Measurements from ENCODE around the gene AKIRIN2.
"Not testable (repeated sequence)": the region's sequence is repeated elsewhere in the genome, so short reads cannot be mapped to it uniquely, and the experiment has no call there.

The AKIRIN2 gene

DNA sequence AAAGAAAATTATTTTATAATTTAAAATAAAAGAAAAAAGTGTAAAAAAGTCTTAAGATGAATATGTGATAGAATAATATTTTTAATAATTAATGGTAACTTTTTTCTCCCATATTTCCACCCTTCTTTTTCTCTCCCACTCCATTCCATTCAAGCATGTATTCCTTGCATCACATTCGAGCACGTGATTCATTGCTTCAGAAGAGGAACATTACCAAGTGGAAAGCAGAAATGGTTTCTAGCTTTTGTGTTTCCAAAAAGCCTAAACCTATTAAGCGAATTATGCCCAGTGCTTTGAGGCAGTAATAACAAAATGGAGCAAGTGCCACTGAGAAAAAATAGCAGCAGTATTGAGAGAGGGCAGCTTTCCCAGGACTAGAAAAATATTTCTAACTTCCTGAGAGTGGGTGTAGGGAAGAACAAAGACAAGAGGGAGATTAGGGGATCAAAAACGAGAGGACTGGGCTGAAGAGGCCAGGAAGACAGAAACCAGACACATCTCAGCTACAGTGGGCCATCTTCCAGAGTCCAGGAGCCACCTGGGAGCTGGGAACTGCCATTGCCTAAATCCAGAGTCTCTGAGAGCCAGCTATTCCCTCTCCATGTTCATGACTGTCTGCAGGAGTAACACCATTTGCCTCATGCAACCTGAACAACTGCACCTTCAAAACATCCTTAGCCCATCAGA is 15.0 kb upstream of the AKIRIN2 start:
- no peak for DNase-seq

DNA sequence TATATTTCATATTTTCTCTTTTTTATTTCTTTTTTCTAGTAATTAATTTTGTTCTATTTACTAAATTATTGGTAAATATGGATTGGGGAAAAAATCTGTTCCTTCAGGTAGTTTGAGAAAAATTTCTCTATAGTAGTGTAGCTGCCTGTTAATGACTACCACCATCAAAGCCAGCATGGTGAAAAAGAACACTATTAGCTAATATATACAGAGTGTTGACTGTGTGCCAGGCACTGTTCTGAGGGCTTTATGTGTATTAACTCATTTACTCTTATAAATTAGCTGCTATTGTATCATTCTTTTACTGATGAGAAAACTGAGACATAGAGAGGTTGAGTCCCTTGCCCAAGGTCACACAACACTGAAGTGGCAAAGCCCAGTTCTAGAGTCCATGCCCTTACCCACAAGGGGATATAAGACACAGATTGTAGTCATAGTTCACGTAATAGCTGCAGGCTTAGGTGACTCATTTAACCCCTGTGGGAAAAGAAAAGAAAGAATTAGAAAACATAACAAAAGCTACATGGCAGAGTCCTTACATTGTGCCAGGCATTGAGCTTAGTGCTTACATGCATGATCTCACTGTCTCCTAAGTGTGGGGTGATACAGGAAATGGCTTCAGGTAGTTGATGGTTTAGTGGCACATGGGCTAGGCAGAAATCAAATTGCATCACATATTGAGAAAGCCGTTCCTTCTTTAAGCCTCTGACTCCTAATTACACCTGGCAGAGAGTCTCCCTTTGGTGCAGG is 12.2 kb upstream of the AKIRIN2 start:
- DNase-seq: no peak

DNA sequence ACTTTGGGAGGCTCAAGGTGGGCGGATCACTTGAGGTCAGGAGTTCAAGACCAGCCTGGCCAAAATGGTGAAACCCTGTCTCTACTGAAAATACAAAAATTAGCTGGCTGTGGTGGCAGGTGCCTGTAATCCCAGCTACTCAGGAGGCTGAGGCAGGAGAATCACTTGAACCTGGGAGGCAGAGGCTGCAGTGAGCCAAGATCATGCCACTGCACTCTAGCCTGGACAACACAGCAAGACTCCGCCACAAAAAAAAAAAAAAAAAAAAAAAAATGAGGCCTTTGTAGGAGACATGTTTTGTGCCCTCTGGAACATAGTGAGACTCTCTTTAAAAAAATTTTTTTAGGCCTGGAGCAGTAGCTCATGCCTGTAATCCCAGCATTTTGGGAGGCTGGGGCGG is 10.7 kb upstream of the AKIRIN2 start:
- not testable (repeated sequence) for DNase-seq

DNA sequence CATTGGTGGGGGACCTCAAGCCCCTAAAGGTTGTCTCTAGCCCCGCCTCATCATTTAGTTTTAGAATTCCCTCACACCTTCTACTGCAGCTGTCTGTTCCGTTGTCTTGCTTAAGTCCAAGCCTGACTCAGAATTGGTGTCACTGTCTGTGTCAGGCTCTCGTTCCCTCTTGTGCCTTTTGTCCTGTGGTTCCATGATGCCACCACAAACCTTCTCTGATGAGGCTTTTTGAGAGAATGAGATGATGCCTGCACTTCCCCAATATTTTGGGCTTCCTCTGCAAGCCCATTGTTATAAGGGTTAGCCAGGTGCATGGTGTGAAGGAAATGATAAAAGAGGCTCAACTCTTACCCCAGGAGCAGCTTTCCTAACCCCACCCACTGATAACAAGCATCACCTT is 8.1 kb upstream of the AKIRIN2 start:
- DNase-seq: no peak

DNA sequence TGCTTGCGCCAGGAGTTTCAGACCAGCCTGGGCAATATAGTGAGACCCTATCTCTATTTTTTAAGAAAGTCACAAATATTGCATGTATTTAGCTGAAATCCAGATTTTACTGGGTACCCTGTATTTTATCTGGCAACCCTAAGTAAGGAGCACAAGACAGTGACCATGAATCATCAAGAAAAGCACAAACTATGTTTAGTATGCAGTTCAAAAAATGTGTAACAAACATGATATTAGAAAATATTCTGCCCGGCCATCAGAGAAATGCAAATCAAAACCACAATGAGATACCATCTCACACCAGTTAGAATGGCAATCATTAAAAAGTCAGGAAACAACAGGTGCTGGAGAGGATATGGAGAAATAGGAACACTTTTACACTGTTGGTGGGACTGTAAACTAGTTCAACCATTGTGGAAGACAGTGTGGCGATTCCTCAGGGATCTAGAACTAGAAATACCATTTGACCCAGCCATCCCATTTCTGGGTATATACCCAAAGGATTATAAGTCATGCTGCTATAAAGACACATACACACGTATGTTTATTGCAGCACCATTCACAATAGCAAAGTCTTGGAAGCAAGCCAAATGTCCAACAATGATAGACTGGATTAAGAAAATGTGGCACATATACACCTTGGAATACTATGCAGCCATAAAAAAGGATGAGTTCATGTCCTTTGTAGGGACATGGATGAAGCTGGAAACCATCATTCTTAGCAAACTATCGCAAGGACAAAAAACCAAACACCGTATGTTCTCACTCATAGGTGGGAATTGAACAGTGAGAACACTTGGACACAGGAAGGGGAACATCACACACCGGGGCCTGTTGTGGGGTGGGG is 6.8 kb upstream of the AKIRIN2 start:
- DNase-seq: not testable (repeated sequence)

DNA sequence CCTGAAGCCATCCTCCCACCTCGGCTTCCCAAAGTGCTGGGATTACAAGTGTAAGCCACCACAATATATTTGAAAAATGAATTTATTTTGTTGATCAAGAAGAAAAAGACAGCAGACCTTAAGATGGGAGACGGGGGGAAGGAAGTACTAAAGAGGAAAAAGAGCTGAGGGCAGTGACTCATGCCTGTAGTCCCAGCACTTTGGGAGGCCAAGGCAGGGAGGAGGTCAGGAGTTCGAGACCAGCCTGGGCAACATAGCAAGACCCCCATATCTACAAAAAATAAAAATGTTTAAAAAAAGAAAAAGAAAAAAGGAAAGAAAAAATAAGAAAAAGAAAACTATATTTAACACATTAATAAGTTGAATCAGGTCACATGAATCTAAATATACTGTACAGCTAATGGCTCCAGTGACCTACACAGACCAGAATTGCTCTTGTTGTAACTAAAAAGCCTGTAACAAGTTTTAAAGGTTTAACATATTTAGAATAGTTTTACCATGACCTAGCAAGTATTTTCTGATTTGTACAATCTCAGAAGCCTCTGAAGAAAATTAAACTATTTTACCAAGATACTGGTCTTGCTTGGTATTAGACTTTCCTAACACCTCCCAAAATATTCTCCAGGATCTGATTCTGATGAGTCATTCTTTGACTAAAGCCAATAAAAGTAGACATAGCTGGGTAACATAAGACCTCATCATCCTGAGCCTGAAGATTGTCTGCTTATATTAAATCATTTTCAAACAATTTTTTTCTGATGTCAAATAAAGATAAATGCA is 4.3 kb upstream of the AKIRIN2 start:
- no peak for DNase-seq

DNA sequence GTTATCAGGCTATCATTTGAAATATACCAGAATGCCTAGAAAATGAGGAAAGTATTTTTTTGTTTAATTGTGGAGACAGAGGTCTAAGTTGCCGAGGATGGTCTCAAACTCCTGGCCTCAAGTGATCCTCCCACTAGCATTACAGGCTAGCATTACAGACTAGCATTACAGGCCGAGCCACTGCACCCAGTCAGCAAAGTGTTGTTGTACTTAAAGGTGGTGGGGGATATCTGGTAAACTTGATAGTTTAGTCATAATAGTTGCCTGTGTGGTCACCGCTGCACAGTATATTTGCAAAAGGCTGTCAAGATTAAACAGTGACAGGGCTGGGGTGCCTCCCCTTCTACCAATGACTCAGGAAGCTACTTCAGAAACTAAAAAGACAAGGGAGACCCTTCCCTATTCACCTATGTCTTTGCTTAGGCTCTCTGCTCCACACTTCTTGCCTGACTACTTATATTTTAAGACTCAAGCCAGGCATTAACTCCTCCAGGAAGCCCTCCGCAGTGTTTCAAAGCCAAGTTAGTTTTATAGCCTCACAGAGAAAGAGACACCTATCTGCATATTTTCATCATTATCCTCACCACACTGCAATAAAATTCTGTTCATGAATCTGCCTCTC is 3.1 kb upstream of the AKIRIN2 start:
- DNase-seq: no peak

DNA sequence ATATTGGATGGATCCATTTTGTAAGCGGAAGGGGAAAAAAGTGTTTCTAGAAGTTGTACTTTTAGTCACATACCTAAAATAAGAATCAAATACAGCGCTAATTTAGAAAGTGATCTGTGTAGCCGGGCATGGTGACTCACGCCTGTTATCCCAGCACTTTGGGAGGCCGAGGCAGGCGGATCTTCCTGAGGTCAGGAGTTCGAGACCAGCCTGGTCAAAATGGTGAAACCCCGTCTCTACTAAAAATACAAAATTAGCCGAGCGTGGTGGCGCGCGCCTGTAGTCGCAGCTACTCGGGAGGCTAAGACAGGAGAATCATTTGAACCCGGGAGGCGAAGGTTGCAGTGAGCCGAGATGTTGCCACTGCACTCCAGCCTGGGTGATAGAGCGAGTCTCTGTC is 1.0 kb upstream of the AKIRIN2 start:
- DNase-seq: not testable (repeated sequence)

DNA sequence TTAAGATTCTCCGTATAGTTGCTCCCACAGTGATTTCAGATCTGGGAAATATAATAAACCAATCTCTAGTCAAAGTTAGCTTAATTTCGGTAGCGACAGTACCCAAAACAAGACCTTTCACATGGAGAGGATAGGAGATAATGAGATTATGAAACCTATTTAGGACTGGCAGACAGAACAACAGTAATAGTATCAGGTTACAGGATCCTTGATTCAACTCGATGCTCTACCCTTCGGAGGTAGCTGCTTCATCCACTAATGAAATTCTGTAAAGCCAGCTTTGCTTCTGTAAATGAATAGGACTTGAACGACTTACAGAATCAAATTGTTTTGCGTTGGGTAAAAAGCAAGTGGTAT is 534 bp upstream of the AKIRIN2 start:
- peak; percentile 80 for DNase-seq

DNA sequence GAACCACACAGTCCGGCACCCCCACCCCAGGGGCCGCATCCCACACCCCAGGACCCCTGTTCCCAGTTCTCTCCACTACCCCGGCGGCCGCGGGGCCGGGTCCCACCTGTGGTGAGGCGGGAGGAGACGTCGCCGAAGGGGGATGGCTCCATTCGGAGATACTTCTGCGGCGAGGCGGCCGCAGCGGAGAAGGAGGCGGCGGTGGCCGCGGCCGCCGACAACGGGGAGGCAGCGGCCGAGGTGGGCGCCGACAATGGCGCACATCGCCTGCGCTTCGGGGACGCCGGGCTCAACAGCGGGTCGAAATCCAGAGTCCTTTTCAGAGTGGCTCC is 723 bp downstream of the AKIRIN2 start:
- DNase-seq: no peak

DNA sequence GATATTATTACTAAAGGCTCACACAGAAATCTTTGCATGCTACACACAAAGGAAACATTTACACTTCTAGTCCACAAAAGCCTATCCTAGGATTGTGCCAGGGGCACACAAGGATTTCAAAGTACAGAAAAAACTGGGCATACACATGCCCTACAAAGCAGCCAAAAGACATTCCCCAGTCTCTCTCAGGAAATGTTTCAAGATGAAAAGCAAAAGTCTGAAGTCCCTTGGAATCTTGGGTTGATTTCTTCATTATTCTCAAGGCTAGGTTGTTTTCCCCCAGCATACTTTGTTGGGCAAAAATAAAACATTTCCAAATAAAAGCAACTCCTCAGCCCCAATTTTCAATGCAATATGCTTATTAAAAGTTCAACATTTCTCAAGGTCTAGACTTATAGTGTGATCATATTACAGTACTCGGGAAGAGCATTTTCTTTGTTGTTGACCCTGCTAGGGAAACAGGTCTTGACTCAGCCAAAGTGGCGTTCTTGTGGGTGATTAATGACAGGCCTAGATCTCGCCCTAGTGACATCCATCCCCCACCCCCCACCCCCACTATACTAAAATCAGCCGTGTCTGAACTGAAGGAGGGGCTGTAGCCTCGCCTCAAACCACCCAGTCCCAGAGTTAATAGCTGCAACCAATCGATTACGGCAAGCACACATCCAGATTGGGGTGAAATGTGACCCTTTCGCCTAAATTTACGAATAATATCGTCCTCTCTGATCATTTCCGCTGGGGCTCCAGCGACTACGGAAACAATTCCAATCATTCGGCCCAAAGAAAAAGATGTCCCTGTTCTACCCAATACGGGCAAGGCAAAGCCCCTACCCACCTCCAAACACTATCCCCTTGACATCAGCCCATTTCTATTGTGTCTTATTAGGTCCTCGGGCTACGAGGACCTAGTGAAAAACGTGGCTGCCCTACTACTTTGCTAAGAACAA is 1.4 kb downstream of the AKIRIN2 start:
- peak; percentile 86 for DNase-seq

DNA sequence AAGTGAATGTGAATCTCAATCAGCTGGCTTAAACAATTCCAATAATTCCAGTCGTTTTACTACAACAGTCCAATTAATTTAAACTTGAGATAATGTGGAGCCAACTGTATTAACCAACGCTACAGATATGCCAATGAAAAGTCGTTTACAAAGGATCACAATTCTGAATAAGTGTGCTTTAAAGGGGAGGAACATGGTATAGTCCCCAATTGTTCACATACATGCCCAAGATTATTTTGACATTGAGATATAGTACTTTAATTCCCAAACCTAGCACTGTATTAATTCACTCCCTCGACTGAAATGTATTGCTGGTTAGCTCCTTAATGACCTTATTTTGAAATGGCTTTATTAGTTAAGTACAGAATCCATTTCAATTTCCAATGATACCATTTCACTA is 2.5 kb downstream of the AKIRIN2 start:
- DNase-seq: no peak

DNA sequence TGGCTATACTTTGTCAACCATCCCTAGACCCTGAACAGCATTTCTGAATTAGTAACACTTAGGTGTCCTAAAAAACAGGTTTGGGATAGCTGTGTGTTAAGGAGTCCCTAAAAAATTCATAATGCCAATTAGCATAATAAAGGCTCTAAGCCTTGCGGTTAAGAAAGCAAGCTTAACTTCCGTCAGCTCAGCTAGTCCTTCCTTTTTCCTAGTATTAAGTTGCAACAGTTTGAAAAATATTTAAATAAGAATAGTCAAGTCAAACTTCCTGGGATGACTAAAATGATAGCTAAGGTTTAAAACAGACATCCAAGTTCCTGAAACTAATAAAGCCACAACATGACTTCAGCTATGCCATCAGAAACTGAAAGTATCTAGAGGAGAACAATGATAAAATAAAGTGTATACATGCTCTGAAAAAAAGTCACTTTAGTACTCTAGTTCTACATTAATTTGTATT is 3.5 kb downstream of the AKIRIN2 start:
- DNase-seq: no peak

DNA sequence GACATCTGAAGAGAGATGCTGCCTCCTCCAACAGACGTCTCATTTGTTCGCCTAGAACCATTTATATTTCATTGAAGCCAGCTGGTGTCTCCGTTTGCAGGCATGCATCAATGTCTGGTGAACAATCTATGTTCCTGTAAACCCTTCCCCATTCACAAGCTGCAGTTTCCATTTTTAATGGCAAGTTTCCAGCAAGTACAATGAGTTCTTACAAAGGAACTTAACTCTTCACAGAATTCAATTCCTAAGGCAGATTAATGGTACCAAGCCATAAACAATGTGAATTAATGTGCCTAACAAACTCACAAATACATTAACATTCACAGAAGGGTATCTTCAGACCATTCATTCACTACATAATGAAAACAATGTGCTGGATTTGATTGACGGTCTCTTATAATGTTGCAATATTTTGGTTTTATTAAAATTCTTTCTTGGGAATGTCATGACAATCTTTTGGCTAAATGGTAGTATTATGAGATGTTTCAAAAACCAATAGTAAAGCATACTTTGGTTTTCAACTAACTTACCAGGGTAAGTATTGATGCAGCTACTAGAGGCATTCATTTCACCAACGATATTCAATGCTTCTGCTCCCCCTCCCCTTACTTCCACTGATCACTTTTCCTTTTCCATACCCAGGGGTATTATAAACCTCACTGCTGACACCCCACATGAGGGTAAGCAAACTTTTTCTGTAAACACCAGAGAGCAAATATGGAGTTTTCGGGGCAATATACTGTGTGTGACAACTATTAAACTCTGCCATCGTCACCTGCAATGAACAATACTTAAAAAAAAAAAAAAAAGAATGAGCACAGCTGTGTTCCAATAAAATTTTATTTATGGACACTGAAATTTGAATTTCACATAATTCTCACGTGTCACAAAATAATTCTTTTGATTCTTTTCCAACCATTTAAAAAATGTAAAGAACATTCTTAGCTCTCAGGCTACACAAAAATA is 4.2 kb downstream of the AKIRIN2 start:
- peak; percentile 63 for DNase-seq

DNA sequence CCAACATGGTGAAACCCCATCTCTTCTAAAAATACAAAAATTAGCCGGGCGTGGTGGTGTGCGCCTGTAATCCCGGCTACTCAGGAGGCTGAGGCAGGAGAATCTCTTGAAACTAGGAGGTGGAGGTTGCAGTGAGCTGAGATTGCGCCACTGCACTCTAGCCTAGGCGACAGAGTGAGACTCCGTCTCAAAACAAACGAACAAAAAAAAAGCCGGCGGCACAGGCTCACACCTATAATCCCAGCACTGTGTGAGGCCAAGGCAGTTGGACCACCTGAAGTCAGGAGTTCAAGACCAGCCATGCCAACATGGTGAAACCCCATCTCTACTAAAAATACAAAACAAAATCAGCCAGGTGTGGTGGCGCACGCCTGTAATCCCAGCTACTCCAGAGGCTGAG is 5.2 kb downstream of the AKIRIN2 start:
- DNase-seq: not testable (repeated sequence)

DNA sequence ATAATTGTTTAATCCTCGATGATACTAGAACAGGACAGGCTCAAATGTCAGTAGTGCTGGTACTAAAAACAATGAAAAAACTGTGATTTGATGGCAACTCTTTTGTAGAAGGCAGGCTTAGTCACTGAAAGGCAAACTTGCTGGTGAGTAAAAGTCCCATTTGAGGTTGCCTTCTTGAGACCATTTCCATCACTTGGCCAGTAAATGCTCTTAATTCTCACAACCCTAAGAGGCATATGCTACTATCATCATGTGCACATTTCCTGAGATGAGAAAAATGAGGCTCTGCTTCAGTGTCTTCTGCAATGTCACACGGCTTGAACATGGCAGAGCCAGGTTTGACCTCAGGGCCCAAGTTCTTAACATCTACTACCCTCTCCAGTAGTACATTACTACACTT is 9.9 kb downstream of the AKIRIN2 start:
- no peak for DNase-seq

DNA sequence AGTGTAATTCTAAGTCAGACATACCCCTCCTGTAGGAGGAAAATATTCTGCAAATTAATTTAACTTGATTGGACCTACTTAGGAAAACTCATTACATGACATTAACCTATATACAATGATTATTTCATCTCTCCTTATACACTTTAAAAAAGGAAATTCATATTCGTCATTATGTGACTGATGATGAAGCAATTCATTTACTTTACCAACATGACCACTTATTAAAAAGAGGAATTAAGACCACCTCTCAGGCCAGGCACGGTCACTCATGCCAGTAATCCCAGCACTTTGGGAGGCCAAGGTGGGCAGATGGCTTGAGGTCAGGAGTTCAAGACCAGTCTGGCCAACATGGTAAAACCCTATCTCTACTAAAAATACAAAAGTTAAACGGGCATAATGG is 11.6 kb downstream of the AKIRIN2 start:
- DNase-seq: no peak

DNA sequence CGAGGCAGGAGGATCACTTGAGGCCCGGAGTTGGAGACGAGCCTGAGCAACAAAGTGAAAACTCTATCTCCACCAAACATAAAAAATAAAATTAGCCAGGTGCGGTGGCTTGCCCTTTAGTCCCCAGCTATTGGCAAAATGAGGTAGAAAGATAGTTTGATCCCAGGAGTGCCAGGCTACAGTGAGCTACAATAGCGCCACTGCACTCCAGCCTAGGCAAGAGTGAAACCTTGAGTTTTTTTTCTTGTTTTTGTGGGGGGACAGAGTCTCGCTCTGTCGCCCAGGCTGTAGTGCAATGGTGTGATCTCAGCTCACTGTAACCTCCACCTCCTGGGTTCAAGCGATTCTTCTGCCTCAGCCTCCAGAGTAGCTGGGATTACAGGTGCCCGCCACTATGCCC is 14.1 kb downstream of the AKIRIN2 start:
- not testable (repeated sequence) for DNase-seq

DNA sequence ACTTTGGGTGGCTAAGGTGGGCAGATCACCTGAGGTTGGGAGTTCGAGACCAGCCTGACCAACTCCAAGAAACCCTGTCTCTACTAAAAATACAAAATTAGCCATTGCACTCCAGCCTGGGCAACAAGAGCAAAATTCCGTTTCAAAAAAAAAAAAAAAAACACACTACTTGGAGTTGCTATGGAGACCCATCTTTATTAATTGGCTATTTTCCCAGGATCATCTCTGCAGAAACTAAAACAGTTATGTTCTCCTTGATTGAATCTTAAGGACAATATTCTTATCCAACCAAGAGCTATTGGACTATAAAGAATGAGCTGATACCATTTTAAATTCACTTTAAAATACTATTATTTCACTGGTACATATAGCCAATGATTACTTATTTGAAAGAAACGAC is 14.7 kb downstream of the AKIRIN2 start:
- no peak for DNase-seq

DNA sequence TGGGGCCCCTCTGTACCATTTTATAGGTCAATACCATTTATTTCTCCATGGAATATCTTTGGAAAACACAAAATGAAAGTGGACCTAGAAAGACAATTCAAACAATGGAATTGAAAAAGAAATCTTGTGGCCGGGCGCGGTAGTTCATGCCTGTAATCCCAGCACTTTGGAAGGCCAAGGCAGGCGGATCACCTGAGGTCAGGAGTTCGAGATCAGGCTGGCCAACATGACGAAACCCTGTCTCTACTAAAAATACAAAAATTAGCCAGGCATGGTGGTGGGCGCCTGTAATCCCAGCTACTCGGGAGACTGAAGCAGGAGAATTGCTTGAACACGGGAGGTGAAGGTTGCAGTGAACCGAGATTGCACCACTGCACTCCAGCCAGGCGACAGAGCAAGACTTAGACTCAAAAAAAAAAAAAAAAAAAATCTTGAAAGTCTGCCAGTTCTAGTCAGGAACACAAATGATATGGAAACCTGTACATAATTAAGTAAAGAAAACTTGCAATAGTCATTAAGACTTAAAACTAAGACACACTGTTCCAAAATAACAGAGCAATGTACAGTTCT is 15.3 kb downstream of the AKIRIN2 start:
- DNase-seq: not testable (repeated sequence)
